ENCODE data around the gene PCDHGA8. TPM values are rescaled to one million over a fixed set of nuclear protein-coding genes. Genes with fewer than 3 reads are reported as not detected.

PCDHGA8 gene
- total RNA-seq, 1 donor from 2014 or later: 9.1 TPM

Other genes with a start within 250 kb of the PCDHGA8 start
- 0.32 TPM for gene PCDHB6, start 242.6 kb upstream of the PCDHGA8 start, total RNA-seq
- gene PCDHB7, start 220.0 kb upstream of the PCDHGA8 start, total RNA-seq: 0.77 TPM
- gene PCDHB8, start 214.8 kb upstream of the PCDHGA8 start, total RNA-seq: 1.8 TPM
- 2.7 TPM for gene PCDHB16, start 210.2 kb upstream of the PCDHGA8 start, total RNA-seq
- 0.59 TPM for gene PCDHB9, start 205.5 kb upstream of the PCDHGA8 start, total RNA-seq
- gene PCDHB10, start 200.3 kb upstream of the PCDHGA8 start, total RNA-seq: 0.64 TPM
- 0.74 TPM for gene PCDHB11, start 193.0 kb upstream of the PCDHGA8 start, total RNA-seq
- 1.3 TPM for gene PCDHB12, start 183.9 kb upstream of the PCDHGA8 start, total RNA-seq
- gene PCDHB13, start 178.7 kb upstream of the PCDHGA8 start, total RNA-seq: 1.7 TPM
- 2.5 TPM for gene PCDHB14, start 169.3 kb upstream of the PCDHGA8 start, total RNA-seq
- 2.6 TPM for gene PCDHB15, start 147.2 kb upstream of the PCDHGA8 start, total RNA-seq
- not detected for gene SLC25A2, start 88.6 kb upstream of the PCDHGA8 start, total RNA-seq
- 106 TPM for gene TAF7, start 71.8 kb upstream of the PCDHGA8 start, total RNA-seq
- 3.0 TPM for gene PCDHGA1, start 62.1 kb upstream of the PCDHGA8 start, total RNA-seq
- gene PCDHGA2, start 53.9 kb upstream of the PCDHGA8 start, total RNA-seq: 6.0 TPM
- gene PCDHGA3, start 48.8 kb upstream of the PCDHGA8 start, total RNA-seq: 12.1 TPM
- 7.1 TPM for gene PCDHGB1, start 42.5 kb upstream of the PCDHGA8 start, total RNA-seq
- gene PCDHGA4, start 37.6 kb upstream of the PCDHGA8 start, total RNA-seq: 8.4 TPM
- 8.7 TPM for gene PCDHGB2, start 32.6 kb upstream of the PCDHGA8 start, total RNA-seq
- 5.3 TPM for gene PCDHGA5, start 28.5 kb upstream of the PCDHGA8 start, total RNA-seq
- 7.2 TPM for gene PCDHGB3, start 22.4 kb upstream of the PCDHGA8 start, total RNA-seq
- 5.7 TPM for gene PCDHGA6, start 18.7 kb upstream of the PCDHGA8 start, total RNA-seq
- 7.0 TPM for gene PCDHGA7, start 9.9 kb upstream of the PCDHGA8 start, total RNA-seq
- 5.4 TPM for gene PCDHGB4, start 4.9 kb upstream of the PCDHGA8 start, total RNA-seq
- gene PCDHGB5, start 5.3 kb downstream of the PCDHGA8 start, total RNA-seq: 6.4 TPM
- 4.5 TPM for gene PCDHGA9, start 10.1 kb downstream of the PCDHGA8 start, total RNA-seq
- gene PCDHGB6, start 15.4 kb downstream of the PCDHGA8 start, total RNA-seq: 4.7 TPM
- 5.3 TPM for gene PCDHGA10, start 20.4 kb downstream of the PCDHGA8 start, total RNA-seq
- gene PCDHGB7, start 25.0 kb downstream of the PCDHGA8 start, total RNA-seq: 8.8 TPM
- 5.0 TPM for gene PCDHGA11, start 28.4 kb downstream of the PCDHGA8 start, total RNA-seq
- gene PCDHGA12, start 37.9 kb downstream of the PCDHGA8 start, total RNA-seq: 5.1 TPM
- 13.4 TPM for gene PCDHGC3, start 83.3 kb downstream of the PCDHGA8 start, total RNA-seq
- 2.5 TPM for gene PCDHGC4, start 92.4 kb downstream of the PCDHGA8 start, total RNA-seq
- 3.2 TPM for gene PCDHGC5, start 96.4 kb downstream of the PCDHGA8 start, total RNA-seq
- gene DIAPH1, start 226.4 kb downstream of the PCDHGA8 start, total RNA-seq: 36.6 TPM
- gene HDAC3, start 244.2 kb downstream of the PCDHGA8 start, total RNA-seq: 28.9 TPM
- 0.55 TPM for gene RELL2, start 244.4 kb downstream of the PCDHGA8 start, total RNA-seq